Jurkat, Clone E6-1 (cell line): Measurements from ENCODE around the gene ZNF618.
"Not testable (repeated sequence)": the region's sequence is repeated elsewhere in the genome, so short reads cannot be mapped to it uniquely, and the experiment has no call there.

Experiments used
- DNase-seq: peaks from one replicate; pipeline ENCODE4 v3.0.0-alpha.2; 2011; ENCODE audit warnings: low read depth, low spot score
- H3K4me3 ChIP-seq: 2 replicates; pipeline ENCODE4 v1.5.1; 2011; ENCODE audit warnings: mild to moderate bottlenecking, low read length, control low read depth, moderate library complexity

The ZNF618 gene

GRCh38 chr9:113992276-113992951, 116.3 kb downstream of the ZNF618 start:
- DNase-seq, result no peak
- H3K4me3 ChIP-seq, result no peak overlapping the region

DNA sequence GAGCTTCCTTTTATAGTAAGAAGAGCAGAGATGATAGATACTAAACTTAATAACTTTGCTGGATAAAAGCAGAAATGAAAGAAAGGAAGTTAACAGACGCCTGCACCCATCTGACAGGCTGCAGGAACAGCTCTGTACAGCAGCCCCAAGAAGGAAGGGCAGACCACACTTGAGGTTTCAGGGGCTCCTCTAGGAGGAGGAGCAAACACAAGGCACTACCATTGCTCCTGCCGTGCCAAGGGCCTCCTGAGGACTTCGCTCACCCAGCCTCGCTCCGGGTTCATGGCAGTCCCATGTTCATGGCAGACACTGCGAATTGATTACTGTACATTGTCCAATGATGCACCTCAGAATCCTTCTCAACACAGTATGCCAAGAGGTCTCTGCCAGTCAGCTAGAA, 116.9 kb downstream of the ZNF618 start:
- DNase-seq, result peak; percentile 39

GRCh38 chr9:113993838-113994540, 117.9 kb downstream of the ZNF618 start:
- DNase-seq, result peak; percentile 4
- H3K4me3 ChIP-seq, result no peak overlapping the region

More for the DNA sequence above, 116.9 kb downstream of the ZNF618 start:
- H3K4me3 ChIP-seq, result no peak overlapping the region

- no peak overlapping the region for H3K4me3 ChIP-seq
- no peak for DNase-seq
Observed at GRCh38 chr9:113995401-113995800, 119.3 kb downstream of the ZNF618 start.

DNA sequence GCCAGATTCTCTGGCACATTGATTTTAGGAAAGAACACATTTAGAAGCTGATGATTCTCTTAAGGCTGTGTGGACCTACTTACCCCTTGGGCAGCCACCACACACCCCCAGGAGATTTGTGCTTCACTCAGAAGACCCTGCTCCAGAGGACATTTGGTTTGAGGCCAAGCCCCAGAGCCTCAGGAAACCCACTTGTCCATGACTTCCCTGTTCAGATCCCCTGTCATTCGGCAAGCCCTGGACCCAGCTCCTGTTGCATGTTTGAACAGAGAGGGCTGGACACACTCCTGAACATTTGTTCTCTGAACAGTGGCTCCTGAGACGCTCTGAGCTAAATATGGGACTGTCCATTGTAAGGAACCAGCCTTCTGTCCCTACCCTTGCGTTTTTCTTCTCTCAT, 119.9 kb downstream of the ZNF618 start:
- no peak for DNase-seq

DNA sequence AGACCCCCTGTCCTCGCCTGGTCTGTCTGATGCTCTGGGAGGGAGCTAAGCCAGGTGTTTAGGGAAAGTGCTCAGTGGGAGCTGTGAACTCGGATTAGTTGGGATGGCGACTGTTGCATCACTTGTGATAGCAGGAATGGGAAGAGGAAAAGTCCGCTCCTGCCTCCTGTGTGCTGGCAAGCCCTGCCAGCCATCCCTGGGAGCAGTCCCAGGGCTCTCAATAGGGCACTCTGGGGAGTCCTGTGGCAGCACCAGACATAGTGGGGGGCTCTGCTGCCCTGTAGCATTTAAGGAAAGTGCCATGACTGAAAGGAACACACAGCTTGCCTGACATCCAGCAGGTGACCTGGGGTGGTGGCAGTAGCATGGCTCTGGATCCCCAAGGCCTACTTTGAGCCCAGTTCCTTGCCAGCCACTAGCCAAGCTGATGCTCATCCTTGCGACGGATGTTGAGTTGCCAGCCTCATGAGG, 120.5 kb downstream of the ZNF618 start:
- H3K4me3 ChIP-seq, result no peak overlapping the region
- no peak for DNase-seq

More for the DNA sequence above, 119.9 kb downstream of the ZNF618 start:
- H3K4me3 ChIP-seq, result no peak overlapping the region

GRCh38 chr9:113997064-113997463, 121.0 kb downstream of the ZNF618 start:
- H3K4me3 ChIP-seq, DNase-seq: not testable (repeated sequence)

DNA sequence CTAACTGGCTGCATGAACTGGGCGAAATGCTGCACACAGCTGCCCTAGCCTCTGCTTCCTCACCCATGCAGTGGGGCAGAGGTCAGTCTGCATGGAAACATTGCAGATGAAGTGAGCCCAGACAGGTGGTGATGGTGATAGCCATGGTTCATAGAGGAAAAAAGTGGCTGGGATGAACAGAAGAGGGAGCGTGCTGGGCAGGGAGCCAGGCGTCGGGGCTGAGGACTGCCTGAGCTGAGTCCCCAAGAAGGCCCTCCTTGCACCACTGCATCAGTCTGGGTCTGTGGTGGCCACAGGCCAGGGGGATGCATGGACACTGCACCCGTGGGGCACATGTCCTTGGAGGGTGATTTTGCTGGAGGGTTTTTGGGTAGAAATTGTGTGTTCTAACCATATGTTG, 121.5 kb downstream of the ZNF618 start:
- H3K4me3 ChIP-seq, result no peak overlapping the region
- DNase-seq, result no peak

- no peak for DNase-seq
- H3K4me3 ChIP-seq, result no peak overlapping the region
Observed at GRCh38 chr9:113998114-113998513, 122.0 kb downstream of the ZNF618 start.

DNA sequence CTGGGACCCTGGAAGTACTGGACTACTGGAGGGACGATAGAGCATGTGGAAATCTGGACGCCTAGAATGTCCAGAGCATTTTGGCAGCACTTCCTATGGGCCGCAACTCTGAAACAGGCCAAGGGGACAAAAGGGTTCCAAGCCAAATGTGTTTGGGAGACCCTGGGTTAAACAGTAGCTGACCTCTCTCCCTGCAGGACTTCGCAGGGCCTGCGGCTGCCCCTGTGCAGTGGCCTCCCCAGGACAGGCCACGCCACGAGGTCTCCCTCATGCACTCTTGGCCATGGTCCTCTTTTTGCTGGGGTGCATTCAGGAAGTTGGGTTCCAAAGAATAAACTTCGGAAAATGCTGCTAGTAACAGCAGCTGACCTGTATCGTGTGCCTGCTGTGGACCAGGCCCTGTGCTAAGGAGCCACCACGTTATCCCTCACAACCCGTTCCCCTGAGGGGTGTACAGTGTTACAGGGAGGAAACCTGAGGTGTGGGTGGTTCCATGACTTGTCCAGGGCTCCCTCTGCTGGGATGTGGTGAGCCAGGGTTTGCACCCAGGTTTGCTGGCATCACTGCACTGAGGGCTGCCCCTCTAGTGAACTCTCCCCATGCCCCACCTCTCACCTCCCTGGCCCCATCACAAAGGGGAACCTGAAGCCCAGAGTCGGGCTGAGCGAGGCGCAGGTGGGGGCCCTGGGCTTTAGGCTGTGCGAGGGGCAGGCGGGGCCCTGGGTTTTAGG, 122.6 kb downstream of the ZNF618 start:
- DNase-seq, result no peak
- H3K4me3 ChIP-seq, result no peak overlapping the region

DNA sequence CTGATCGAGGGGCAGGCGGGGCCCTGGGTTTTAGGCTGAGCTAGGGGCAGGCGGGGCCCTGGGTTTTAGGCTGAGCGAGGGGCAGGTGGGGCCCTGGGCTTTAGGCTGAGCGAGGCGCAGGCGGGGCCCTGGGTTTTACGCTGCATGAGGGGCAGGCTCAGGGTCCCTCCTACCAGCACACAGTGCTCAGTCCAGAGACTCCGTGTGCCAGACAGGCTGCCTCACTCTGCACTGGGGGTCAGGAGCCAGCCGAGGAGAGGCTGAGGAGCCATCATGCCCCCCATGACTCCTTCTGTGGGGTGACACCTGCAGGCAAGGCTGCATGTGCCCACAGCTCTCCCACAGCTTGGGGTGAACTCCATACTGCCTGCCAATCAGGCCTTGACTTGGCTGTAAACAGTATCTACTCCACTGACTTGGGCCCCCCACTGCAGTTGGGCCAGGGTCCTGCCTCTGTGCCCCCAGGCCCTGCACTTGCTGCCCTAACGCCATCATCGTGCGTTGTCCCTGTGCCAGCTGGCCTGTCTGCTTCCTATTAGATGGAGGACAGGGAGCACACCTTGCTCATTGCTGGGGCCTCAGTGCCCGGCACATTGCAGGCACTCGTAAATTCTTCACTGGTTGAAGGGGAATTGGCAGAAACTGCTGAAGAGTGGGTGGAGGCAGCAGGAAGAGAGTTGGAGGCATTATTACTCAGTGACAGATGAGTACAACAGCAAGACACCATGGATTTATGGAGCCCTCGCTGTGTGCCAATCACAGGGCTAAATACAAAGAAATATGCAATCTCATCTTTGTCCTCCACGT, 123.3 kb downstream of the ZNF618 start:
- DNase-seq, result no peak
- H3K4me3 ChIP-seq, result no peak overlapping the region

DNA sequence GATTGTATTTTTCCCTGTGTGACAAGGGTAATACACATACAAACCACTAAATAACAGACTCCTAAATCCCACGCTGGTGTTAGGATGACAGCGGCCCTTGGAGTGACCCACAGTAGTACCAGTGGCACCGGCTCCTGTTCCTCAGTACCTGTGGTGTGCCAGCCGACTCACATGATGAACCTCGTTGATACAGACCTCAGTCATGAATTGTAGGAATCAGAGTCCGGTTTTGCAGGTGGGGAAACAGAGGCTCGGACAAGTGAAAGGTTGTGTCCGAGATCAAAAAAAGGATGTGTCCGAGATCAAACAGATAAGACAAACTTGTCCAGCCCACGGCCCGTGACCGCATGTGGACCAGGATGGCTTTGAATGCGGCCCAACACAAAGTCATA, 124.0 kb downstream of the ZNF618 start:
- H3K4me3 ChIP-seq, result no peak overlapping the region
- DNase-seq, result no peak

GRCh38 chr9:114000671-114001409, 124.7 kb downstream of the ZNF618 start:
- DNase-seq, result no peak
- H3K4me3 ChIP-seq, result no peak overlapping the region

GRCh38 chr9:114001410-114001685, 125.2 kb downstream of the ZNF618 start:
- H3K4me3 ChIP-seq, result no peak overlapping the region
- no peak for DNase-seq

- H3K4me3 ChIP-seq, result no peak overlapping the region
- DNase-seq, result no peak
Observed at GRCh38 chr9:114001794-114002261, 125.7 kb downstream of the ZNF618 start.

DNA sequence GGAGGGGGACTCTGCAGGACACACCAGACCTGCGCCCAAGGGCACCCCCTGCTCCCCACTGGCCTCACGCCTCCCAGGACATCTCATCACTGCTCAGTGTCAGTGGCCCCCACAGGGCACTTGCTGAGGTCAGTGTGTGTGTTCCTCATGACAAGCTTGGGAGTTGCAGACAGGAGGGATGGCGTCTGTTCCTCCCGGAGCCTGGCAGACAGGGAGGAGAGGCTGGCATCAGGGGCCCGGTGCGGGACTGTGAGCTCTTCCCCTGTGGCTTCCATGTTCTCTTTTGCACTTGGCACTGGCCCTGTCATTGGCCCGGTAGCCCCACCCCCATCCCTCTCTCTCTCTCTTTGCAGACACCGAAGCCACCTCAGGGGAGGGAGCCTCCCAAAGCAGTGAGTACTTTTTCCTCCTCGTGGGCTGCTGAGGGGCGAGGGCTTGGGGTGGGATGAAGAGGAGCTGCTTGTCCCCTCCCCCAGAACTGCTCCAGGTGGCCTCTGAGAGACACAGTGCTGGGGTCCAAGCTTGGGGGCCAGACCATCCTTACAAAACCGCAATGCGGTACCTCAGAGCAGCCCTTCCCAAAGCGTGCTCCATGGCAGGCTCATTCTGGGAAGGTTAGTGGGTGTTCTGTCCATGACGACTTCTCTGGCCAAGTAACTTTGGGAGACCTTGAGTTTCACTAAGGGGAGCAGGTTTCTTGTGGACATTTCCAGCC, 126.3 kb downstream of the ZNF618 start:
- H3K4me3 ChIP-seq, result no peak overlapping the region
- DNase-seq, result no peak

- DNase-seq, result no peak
- H3K4me3 ChIP-seq, result no peak overlapping the region
Observed at GRCh38 chr9:114002986-114003350, 126.9 kb downstream of the ZNF618 start.

DNA sequence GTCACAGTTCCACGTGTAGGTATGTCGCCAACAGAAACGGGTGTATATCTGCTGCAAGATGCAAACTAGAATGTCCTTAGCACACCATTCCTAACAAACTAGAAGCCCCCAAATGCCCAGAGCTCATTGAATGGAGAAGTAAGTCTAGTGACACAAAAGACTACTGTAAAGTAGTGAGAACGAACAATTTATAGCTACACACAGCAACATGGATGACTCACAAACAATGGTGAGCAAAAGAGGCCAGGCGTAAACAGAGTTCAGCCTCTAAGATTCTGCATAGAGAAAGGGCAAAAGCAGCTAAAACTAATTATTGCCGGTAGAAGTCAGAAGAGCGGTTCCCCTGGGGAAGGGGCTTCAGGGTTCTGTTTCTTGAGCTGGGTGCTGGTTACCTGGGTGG, 127.2 kb downstream of the ZNF618 start:
- H3K4me3 ChIP-seq, result no peak overlapping the region
- no peak for DNase-seq
